ENCODE measurements around the gene TCF12. TPM values are rescaled to one million over a fixed set of nuclear protein-coding genes. Genes with fewer than 3 reads are reported as not detected.
A peak's percentile ranks its signal among the peaks of the same experiment; 100 is the strongest.

Gene TCF12
- total RNA-seq, 6 experiments from 2014 or later = 106 to 200 (median 149) TPM

DNA sequence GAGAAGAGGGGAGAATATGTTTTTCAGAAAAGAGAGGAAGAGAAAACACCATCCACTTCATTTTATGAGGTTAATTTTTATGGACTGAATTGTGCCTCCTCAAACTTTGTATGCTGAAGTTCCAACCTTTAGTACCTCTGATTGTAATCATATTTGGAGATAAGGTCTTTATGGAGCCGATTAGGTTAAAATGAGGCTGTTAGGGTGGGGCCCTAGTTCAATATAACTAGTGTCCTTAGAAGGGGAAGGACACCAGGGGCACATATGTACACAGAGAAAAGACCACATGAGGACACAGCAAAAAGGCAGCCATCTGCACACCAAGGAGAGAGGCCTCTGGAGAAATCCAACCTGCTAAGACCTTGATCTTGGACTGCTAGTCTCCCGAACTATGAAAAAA is 38.9 kb upstream of the TCF12 start:
- Mint-ChIP-seq H3K4me3 (no peak overlapping the region), H3K27me3 (ENCODE audit: insufficient read depth) (no peaks in the 10 kb centered on the region), H3K27ac (no peak overlapping the region), H3K9me3 (no peaks in the 10 kb centered on the region), H3K36me3 (ENCODE audit: low read depth) (no peaks in the 10 kb centered on the region), H3K4me1 (ENCODE audit: low read depth) (no peaks in the 10 kb centered on the region)
- TF ChIP-seq, protein P1, sequence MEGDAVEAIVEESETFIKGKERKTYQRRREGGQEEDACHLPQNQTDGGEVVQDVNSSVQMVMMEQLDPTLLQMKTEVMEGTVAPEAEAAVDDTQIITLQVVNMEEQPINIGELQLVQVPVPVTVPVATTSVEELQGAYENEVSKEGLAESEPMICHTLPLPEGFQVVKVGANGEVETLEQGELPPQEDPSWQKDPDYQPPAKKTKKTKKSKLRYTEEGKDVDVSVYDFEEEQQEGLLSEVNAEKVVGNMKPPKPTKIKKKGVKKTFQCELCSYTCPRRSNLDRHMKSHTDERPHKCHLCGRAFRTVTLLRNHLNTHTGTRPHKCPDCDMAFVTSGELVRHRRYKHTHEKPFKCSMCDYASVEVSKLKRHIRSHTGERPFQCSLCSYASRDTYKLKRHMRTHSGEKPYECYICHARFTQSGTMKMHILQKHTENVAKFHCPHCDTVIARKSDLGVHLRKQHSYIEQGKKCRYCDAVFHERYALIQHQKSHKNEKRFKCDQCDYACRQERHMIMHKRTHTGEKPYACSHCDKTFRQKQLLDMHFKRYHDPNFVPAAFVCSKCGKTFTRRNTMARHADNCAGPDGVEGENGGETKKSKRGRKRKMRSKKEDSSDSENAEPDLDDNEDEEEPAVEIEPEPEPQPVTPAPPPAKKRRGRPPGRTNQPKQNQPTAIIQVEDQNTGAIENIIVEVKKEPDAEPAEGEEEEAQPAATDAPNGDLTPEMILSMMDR (IDR thresholded peaks at IDR 0.05) = no peak
- DNase-seq = no peak

DNA sequence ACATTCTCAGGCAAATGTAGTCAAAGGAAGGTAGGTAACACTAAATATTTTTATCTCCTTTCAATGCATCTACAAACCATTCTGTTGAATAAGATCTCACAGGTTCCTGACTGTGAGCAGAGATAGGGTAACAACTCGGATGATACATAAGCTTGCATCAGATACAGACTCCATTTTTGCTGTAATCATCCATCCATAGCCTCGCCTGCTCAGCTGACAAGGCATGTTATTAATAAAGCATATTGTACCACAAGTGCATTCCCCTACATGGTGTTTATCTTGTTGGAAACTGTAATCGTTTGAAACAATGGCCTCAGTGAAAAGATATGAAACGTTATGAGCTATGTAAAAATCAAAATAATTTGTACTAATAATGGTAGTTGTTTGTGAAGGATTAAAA is 35.4 kb upstream of the TCF12 start:
- Mint-ChIP-seq H3K27ac (no peak overlapping the region), H3K4me1 (ENCODE audit: low read depth) (peaks cover 14% of the 10 kb centered on the region), H3K27me3 (ENCODE audit: insufficient read depth) (no peaks in the 10 kb centered on the region), H3K36me3 (ENCODE audit: low read depth) (no peaks in the 10 kb centered on the region), H3K4me3 (no peak overlapping the region), H3K9me3 (no peaks in the 10 kb centered on the region)
- TF ChIP-seq, protein P1 (IDR thresholded peaks at IDR 0.05) = no peak
- DNase-seq = no peak

DNA sequence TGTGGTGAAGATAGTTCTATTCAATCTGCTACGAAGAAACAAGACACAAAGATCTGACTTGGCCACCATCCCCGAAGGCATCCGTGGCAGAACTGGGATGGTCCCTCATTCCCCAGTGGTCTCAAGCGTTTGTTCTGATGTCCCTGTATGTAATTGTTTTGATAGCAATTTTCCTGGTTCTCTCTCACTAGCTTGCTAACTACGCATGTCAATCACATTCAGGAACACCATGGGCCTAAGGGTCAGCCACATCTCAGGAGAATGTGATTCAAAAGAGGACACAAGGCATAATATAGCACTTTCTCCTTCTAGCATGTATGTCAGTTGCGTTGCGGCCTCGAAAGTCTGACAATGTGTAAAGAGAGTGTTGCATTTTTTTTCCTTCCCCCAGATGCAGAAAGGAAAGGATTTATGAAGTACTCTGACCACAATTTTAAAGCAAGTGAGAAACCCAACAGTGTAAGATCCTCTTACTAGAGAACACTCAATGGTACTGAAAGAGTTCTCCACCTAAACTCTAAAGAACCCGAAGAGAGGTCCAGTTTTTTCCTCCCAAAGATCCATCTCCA is 32.0 kb upstream of the TCF12 start:
- H3K9me3 Mint-ChIP-seq = no peaks in the 10 kb centered on the region
- peak overlapping the region; percentile 90 for H3K27ac Mint-ChIP-seq
- TF ChIP-seq, protein P1 (IDR thresholded peaks at IDR 0.05) = no peak

DNA sequence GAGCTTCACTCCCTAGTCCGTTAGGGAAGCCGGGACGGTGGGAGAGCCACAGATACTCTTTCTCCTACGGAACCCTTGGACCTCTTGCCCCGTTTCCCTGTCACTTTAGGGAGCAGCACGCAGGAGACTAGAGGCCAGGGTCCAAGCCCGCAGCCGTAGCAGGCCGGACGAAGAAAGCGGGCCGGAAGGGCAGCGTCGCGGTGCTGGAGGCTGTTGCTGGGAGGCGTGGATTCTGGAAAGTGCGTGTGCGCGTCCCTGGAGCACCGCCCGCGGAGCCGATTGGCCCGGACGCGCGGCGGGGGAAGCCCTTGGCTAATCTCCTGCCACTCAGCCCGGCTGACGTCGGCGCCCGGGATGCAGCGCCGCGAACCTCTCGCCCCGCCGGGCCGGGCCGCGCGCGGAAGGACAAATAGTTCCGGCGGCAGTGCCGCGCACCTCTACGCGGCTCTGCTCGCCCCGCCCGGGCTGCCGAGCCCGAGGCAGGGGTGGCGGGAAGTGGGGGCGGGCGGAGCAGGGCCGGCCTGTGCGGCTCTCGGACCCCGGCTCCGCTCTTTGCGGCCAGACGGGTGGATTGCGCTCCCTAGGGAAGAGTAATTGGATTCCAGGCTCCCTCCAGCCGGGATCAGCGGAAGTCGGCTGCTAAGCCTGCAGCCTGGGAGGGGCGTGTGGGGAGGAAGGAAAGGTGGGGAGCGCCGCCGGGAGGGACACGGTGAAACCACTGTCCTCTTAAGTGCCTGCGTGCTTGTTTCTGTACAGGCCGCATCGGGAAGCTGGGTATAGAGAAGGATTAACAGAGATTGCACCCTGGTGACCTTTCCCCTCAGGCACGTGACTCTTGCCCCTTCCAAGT is 31.3 kb upstream of the TCF12 start:
- Mint-ChIP-seq H3K27me3 (ENCODE audit: insufficient read depth) (no peaks in the 10 kb centered on the region), H3K9me3 (no peaks in the 10 kb centered on the region), H3K36me3 (ENCODE audit: low read depth) (no peaks in the 10 kb centered on the region; the same call in 1 of the 2 replicates), H3K4me1 (ENCODE audit: low read depth) (peaks cover 26% of the 10 kb centered on the region), H3K4me3 (peak overlapping the region; percentile 89), H3K27ac (peak overlapping the region; percentile 92)
- peak; percentile 94 for DNase-seq
- TF ChIP-seq, protein P1 (IDR thresholded peaks at IDR 0.05) = peak; percentile 32

More for the DNA sequence above, 32.0 kb upstream of the TCF12 start:
- Mint-ChIP-seq H3K4me3 (peak overlapping the region; percentile 85), H3K36me3 (ENCODE audit: low read depth) (no peaks in the 10 kb centered on the region; the same call in 1 of the 2 replicates), H3K4me1 (ENCODE audit: low read depth) (peaks cover 26% of the 10 kb centered on the region), H3K27me3 (ENCODE audit: insufficient read depth) (no peaks in the 10 kb centered on the region)
- no peak for DNase-seq

DNA sequence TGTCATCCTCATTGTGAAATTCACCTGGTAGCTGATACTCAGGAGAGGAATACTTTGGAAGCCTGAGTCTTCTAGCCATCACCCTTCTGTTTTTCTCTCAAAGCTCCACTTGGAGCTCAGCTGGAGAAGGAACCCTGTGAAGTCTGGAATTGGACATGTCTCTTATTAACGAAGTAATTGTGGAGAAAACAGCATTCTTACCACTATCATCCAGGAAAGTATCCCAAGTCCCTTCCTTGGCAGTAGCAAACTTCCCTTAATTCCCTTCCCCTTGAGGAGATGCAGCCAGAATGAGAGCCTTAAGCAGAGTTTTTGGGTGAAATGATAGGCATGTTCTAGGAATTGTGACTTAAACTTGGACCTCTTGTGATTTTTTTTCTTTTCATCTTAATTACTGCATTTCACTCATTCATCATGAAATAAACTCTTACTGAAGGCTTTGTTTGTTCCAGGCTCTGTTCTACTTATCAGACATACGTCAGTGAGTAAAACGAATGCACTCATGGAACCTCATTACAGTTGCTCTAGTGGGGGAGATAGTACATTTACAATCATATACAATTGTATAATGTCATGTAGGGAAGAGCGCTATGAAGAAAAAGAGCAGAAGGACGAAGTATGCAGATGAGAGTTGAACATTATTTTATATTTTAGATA is 30.5 kb upstream of the TCF12 start:
- H3K4me3 Mint-ChIP-seq = peak overlapping the region; percentile 89
- H3K36me3 Mint-ChIP-seq (ENCODE audit: low read depth) = no peaks in the 10 kb centered on the region; the same call in 1 of the 2 replicates
- no peaks in the 10 kb centered on the region for H3K27me3 Mint-ChIP-seq (ENCODE audit: insufficient read depth)
- peaks cover 26% of the 10 kb centered on the region for H3K4me1 Mint-ChIP-seq (ENCODE audit: low read depth)
- no peak for DNase-seq
- peak overlapping the region; percentile 92 for H3K27ac Mint-ChIP-seq
- TF ChIP-seq, protein P1 (IDR thresholded peaks at IDR 0.05) = no peak
- no peaks in the 10 kb centered on the region for H3K9me3 Mint-ChIP-seq

Data from HFFc6 (cell line).